SK-N-SH treated with all-trans-retinoic acid at 6 μM for 48 hours (cell line): ENCODE results near the gene PDGFRB.
A peak's percentile ranks its signal among the peaks of the same experiment; 100 is the strongest.

Experiments used
- ATAC-seq: fragments of 200-7000 bp; cut with Tn5 transposase; 3 replicates; pipeline ENCODE4 v1.9.1; 2020; ENCODE audit warnings: mild to moderate bottlenecking, moderate library complexity
- ARNTL ChIP-seq: fragments of 450-650 bp; formaldehyde crosslinking; IDR thresholded peaks from 2 replicates; pipeline ENCODE4 v1.5.0; 2020; ENCODE audit warnings: low read depth, mild to moderate bottlenecking, moderate library complexity, borderline replicate concordance
- CREB5 ChIP-seq: fragments of 250-450 bp; sonication (Bioruptor Pico); IDR thresholded peaks from 2 replicates; pipeline ENCODE4 v1.5.1; 2020; ENCODE audit warnings: low read depth, mild to moderate bottlenecking, moderate library complexity
- CSDC2 ChIP-seq: fragments of 250-450 bp; sonication (Bioruptor Pico); IDR thresholded peaks from 2 replicates; pipeline ENCODE4 v1.5.0; 2020; ENCODE audit warnings: mild to moderate bottlenecking, moderate library complexity
- ISL1 ChIP-seq: fragments of 250-450 bp; sonication (Bioruptor Pico); IDR thresholded peaks from 2 replicates; pipeline ENCODE4 v2.1.2; 2022; ENCODE audit warnings: mild to moderate bottlenecking, moderate library complexity
- OSR1 ChIP-seq: fragments of 250-450 bp; sonication (Bioruptor Pico); IDR thresholded peaks from 2 replicates; pipeline ENCODE4 v1.8.0; 2022; ENCODE audit warnings: moderate library complexity, mild to moderate bottlenecking, inconsistent platforms
- PATZ1 ChIP-seq: fragments of 250-450 bp; sonication (Bioruptor Pico); IDR thresholded peaks from 2 replicates; pipeline ENCODE4 v1.8.0; 2020; ENCODE audit warnings: mild to moderate bottlenecking, moderate library complexity, borderline replicate concordance
- POU6F1 ChIP-seq: fragments of 250-450 bp; sonication (Bioruptor Pico); IDR thresholded peaks from 2 replicates; pipeline ENCODE4 v1.8.0; 2021; ENCODE audit warnings: low read depth, mild to moderate bottlenecking, moderate library complexity, borderline replicate concordance
- PPARA ChIP-seq: fragments of 250-450 bp; sonication (Bioruptor Pico); IDR thresholded peaks from 2 replicates; pipeline ENCODE4 v1.5.0; 2020; ENCODE audit warnings: mild to moderate bottlenecking, borderline replicate concordance
- RARB ChIP-seq: fragments of 250-450 bp; sonication (Bioruptor Pico); IDR thresholded peaks from 2 replicates; pipeline ENCODE4 v1.8.0; 2021; ENCODE audit warnings: mild to moderate bottlenecking, moderate library complexity
- SNAI2 ChIP-seq: fragments of 250-450 bp; sonication (Bioruptor Pico); IDR thresholded peaks from 2 replicates; pipeline ENCODE4 v1.5.0; 2020; ENCODE audit warnings: mild to moderate bottlenecking, moderate library complexity
- TCF4 ChIP-seq: fragments of 250-450 bp; sonication (Bioruptor Pico); IDR thresholded peaks from 2 replicates; pipeline ENCODE4 v1.8.0; 2021; ENCODE audit warnings: mild to moderate bottlenecking, moderate library complexity, borderline replicate concordance
- TOX ChIP-seq: fragments of 250-450 bp; sonication (Bioruptor Pico); IDR thresholded peaks from 2 replicates; pipeline ENCODE4 v1.8.0; 2021; ENCODE audit warnings: mild to moderate bottlenecking, moderate library complexity, borderline replicate concordance
- TSHZ2 ChIP-seq: fragments of 250-450 bp; sonication (Bioruptor Pico); IDR thresholded peaks from 2 replicates; pipeline ENCODE4 v1.5.0; 2020; ENCODE audit warnings: mild to moderate bottlenecking, moderate library complexity
- ZC3H10 ChIP-seq: fragments of 250-450 bp; sonication (Bioruptor Pico); IDR thresholded peaks from 2 replicates; pipeline ENCODE4 v1.5.1; 2021; ENCODE audit warnings: mild to moderate bottlenecking, moderate library complexity
- ZFP30 ChIP-seq: fragments of 450-650 bp; formaldehyde crosslinking; IDR thresholded peaks from 2 replicates; pipeline ENCODE4 v1.5.0; 2022; ENCODE audit warnings: mild to moderate bottlenecking, moderate library complexity
- ZNF565 ChIP-seq: fragments of 450-650 bp; formaldehyde crosslinking; conservative IDR thresholded peaks from 2 replicates; pipeline ENCODE4 v1.5.0; 2020; ENCODE audit warnings: low read depth, mild to moderate bottlenecking, moderate library complexity
- ZNF70 ChIP-seq: fragments of 450-650 bp; formaldehyde crosslinking; IDR thresholded peaks from 2 replicates; pipeline ENCODE4 v1.5.0; 2020; ENCODE audit warnings: mild to moderate bottlenecking, moderate library complexity
- ZNF8 ChIP-seq: fragments of 450-650 bp; formaldehyde crosslinking; IDR thresholded peaks from 2 replicates; pipeline ENCODE4 v1.5.0; 2020; ENCODE audit warnings: mild to moderate bottlenecking, moderate library complexity

Gene PDGFRB

GRCh38 chr5:150122536-150123481, 32.8 kb downstream of the PDGFRB start:
- no peak for ATAC-seq
- TF ChIP-seq CREB5 (CRISPR knock-in tag) (no peak), ZNF565 (CRISPR knock-in tag) (no peak), TOX (CRISPR knock-in tag) (no peak), PATZ1 (CRISPR knock-in tag) (no peak), ISL1 (no peak), CSDC2 (no peak), SNAI2 (CRISPR knock-in tag) (no peak), TSHZ2 (CRISPR knock-in tag) (no peak), ZNF8 (CRISPR knock-in tag) (no peak), ARNTL (CRISPR knock-in tag) (no peak)

DNA sequence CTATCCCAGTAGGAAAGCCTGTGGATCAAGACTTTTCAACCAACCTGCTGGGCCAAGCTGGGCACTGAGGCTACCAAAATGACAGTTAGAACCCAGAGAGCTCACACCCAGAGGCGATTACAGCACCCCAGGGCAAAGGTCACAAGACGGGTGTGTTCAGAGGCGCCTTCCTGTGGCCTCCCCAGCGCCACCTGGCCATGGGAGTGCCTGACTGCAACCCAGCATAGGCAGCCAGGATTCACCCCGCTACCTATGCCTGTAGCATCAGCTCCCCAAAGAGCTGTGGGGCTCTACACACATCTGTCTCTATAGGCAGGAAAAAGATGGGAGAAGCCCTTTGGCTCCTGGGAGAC, 33.5 kb downstream of the PDGFRB start:
- peak; percentile 50 for ATAC-seq

More for the DNA sequence above, 33.5 kb downstream of the PDGFRB start:
- TF ChIP-seq POU6F1 (CRISPR knock-in tag) (no peak), ZNF70 (CRISPR knock-in tag) (no peak), ARNTL (CRISPR knock-in tag) (no peak), TOX (CRISPR knock-in tag) (no peak), TCF4 (CRISPR knock-in tag) (no peak), PPARA (CRISPR knock-in tag) (no peak), ZFP30 (CRISPR knock-in tag) (no peak), RARB (CRISPR knock-in tag) (no peak), CSDC2 (no peak), TSHZ2 (CRISPR knock-in tag) (no peak), PATZ1 (CRISPR knock-in tag) (no peak), ISL1 (no peak), CREB5 (CRISPR knock-in tag) (no peak), OSR1 (CRISPR knock-in tag) (no peak), ZC3H10 (CRISPR knock-in tag) (no peak)
